SU-DHL-6 (cell line): ENCODE measurements around the gene MAP2K7.

Experiments
- CTCF ChIP-seq: fragments of 200-600 bp; sonication (generic); IDR thresholded peaks from one replicate; pipeline ENCODE4 v1.5.1; 2017; ENCODE audit warnings: antibody characterized with exemption, mild to moderate bottlenecking, low read length, moderate library complexity; ENCODE audit not compliant: insufficient read depth, poor library complexity, severe bottlenecking
- EZH2phosphoT487 ChIP-seq: fragments of 200-600 bp; sonication (generic), shearing (Covaris generic); conservative IDR thresholded peaks from 2 replicates; pipeline ENCODE4 v1.6.1; 2018; ENCODE audit warnings: mild to moderate bottlenecking, antibody characterized with exemption, low read length, moderate library complexity, mixed read lengths

- TF ChIP-seq CTCF (no peak), EZH2phosphoT487 (no peak)
These were observed 3.8 kb upstream of the MAP2K7 start for GRCh38 chr19:7899751-7900378.
